ENCODE data around the gene HLA-DQA1.
"Not testable (repeated sequence)": the region's sequence is repeated elsewhere in the genome, so short reads cannot be mapped to it uniquely, and the experiment has no call there.

Gene HLA-DQA1

DNA sequence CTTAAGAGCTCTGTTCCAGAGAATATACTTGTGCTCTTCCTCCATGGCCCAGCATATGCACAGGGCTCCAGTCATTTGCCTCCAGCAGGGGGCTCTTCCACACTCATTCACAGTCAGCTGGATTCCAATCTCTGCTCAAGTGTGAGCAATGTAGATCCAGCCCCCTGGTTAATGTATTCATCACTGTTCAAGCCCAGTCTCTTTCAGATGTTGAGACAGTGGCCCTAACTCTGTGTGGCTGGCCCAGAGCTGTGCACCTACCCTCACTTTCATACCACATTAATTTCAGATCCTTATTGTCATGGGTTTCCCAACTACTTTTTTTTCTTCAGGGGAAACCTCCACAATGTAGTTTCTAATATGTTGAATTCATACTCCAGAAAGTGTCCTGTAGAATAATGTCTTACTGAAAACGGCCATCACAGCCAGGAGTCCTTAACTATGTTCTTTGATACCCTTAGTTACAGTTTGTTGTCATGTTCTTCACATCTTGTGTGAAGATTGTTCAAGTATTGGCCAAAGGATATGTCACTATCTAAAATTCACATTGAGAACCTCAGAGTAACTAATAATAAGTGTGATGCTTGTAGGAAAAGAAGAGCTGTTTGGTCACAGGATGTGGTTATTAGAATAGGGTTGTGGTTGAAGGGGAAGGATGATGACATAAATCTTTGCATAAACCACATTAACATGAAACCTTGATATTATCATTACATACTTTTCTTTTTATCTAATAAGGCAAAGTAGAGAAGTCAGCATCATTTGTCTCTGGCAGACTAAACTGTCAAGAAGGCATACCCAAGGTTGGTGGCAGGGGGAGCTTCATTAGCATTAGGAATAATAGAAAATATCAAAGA is 14.4 kb upstream of the HLA-DQA1 start:
- no peak for DNase-seq (ENCODE audit: low read depth in 2 of 2)

DNA sequence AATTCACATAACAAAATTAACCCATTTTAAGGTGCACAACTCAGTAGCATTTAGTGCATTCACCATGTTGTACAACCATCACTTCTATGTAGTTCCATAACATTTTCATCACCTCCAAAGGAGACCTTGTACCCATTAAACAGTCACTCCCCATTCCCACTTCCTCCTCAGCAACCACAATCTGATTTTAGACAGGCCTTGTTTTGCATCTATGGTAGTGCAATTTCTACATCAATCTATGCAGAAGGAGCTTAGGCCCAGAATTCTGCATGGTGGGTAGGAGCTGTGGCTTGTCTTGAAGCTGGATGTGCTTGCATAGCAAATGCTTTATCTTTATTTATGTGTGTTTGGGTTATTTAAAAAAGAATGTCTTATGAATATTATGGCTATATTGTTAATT is 13.5 kb upstream of the HLA-DQA1 start:
- no peak for DNase-seq (ENCODE audit: low read depth in 2 of 2)

DNA sequence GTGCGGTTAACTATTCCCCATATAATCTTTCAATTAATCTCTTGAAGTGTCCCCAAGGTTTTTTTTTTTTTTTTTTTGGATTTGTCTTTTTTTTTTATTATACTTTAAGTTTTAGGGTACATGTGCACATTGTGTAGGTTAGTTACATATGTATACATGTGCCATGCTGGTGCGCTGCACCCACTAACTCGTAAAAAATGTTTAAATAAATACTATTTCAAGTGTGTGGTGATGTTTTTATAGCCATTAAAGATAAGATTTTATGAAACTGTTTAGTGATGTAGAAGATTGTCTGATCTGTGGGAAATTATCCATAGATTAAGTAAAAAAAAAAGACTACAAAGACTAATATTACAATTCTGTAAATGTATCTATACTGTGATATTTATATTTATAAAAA is 12.6 kb upstream of the HLA-DQA1 start:
- DNase-seq (ENCODE audit: low read depth in 2 of 2): no peak

DNA sequence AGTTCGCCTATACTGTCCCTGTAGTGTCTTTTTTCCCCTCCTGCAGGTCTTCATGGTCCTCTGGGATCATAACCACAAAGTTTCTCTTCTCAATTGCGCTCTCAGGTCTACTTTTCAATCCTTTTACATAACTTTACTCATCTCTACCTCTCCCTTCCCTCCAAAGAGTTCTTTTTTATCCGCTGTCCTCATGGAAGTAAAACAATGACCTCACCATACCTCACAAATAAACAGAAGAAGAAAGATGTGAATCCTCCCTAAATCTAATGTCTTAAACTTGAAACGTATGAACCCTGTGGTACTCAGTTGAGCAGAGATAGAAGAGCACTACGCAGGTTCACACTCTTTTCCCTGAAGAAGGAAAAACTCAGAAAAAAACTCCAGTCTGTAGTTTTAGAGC is 12.1 kb upstream of the HLA-DQA1 start:
- no peak for DNase-seq (ENCODE audit: low read depth in 2 of 2)

DNA sequence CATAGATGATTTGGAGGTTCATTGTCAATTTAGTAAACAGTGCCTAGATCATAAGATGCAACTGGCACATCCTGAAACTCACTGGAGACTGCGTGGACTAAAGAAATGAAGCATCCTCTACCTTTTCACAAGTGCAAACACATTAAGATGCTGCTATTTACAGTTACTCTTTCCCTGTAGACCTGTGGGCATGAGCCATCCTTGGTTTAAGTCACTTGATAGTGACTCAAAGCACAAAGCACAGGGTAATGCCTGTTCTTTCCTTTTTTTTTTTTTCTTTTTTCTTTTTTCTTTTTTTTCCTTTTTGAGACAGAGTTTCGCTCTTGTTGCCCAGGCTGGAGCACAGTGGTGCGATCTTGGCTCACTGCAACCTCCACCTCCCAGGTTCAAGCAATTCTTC is 10.0 kb upstream of the HLA-DQA1 start:
- DNase-seq (ENCODE audit: low read depth in 2 of 2): no peak

DNA sequence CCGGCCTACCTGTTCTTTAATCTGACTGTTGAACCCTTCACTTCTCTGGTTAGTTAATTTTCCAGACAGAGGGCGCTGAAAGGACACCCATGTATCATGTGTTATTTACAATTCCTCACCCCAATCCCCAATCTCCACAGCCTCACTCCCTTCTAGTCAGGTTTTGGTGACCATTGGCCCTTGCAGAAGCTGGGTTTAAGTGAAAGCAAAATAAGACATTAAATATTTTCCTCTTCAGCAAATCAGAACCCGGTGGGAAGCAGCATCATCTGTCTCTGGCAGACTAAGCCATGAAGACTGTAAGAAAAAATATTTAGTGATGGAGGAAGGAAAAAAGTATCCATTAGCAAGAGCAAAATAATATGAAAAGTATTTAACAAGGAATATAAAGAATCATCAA is 9.4 kb upstream of the HLA-DQA1 start:
- DNase-seq (ENCODE audit: low read depth in 2 of 2): no peak

DNA sequence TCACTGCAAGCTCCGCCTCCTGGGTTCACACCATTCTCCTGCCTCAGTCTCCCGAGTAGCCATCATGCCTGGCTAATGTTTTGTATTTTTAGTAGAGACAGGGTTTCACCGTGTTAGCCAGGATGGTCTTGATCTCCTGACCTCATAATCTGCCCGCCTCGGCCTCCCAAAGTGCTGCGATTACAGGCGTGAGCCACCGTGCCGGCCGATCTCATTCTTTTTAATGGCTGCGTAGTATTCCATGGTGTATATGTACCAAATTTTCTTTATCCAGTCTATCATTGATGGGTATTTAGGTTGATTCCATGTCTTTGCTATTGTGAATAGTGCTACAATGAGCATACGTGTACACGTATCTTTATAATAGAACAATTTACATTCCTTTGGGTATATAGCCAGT is 7.4 kb upstream of the HLA-DQA1 start:
- DNase-seq (ENCODE audit: low read depth in 2 of 2): not testable (repeated sequence)

DNA sequence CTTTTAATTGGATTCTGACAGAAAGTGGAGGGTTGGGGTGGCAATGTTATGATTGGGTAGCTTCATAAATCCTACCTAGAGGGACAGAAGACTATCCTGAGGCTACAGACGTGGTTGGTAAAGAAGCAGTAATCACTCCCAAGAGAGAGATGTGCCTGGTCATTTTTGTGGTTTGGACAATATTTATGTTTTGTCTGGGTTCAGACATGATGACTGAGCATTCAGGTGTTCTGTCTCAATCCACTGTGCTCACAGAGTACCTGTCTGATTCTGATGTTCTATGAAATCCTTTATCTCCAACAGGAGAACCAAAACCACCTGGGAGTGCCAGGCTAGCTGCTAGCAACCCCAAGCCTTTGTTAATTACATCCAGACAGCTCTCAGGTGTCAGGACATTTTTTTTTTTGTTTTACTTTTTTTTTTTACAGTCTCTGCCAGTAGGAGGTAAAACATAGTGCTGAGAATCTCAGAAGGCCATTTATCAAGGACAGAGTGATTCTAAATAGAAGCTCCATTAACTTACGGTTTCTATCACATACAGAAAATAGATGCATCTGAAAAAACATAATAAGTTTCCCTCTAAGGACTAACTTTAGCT is 1.6 kb upstream of the HLA-DQA1 start:
- no peak for DNase-seq (ENCODE audit: low read depth in 2 of 2)

DNA sequence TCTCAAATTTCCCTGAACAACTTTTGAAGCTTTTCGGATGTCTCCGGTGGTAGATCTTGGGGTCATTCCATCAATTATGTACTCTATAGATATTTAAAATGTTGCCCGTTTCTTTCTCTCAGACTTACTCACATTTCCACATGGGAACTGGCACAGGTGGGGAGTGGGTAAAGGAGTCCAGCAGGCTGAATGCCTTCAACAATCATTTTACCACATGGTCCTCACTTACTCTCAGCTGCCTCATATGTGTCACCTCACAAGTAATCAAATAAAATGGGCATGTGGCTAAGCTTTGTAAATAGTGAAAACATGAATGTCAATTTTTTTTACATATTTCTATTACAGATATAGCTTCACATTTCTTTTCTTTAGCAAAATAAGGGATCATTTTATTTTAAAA is 677 bp downstream of the HLA-DQA1 start:
- no peak for DNase-seq (ENCODE audit: low read depth in 2 of 2)

DNA sequence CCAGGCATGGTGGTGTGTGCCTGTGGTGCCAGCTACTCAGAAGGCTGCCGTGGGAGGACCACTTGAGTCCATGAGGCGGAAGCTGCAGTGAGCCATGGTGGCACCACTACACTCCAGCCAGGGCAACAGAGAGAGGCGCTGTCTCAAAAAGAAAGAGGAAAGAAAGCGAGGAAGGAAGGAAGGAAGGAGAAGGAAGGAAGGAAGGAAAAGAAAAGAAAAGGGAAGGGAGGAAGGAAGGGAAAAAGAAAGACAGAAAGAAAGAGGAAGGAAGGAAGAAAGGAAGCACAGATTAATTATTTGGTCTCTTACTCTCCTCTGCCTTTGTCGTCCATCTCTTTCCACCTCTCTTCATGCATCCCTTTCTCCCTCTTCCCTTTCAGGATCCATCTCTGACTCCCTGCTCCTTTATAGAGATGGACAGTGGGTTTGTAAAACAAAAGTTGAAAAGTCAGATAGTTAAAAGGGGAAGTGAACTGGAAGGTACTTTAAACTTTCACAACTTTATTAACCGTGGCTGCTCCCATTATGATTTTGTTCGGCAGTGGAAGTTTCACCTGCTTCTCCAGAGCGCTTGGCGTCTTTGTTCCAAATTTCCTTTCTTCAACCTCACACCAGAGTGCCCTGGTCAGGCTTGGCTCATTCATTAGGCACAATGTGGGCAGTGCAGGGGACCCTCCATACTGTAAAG is 1.5 kb downstream of the HLA-DQA1 start:
- no peak for DNase-seq (ENCODE audit: low read depth in 2 of 2)

DNA sequence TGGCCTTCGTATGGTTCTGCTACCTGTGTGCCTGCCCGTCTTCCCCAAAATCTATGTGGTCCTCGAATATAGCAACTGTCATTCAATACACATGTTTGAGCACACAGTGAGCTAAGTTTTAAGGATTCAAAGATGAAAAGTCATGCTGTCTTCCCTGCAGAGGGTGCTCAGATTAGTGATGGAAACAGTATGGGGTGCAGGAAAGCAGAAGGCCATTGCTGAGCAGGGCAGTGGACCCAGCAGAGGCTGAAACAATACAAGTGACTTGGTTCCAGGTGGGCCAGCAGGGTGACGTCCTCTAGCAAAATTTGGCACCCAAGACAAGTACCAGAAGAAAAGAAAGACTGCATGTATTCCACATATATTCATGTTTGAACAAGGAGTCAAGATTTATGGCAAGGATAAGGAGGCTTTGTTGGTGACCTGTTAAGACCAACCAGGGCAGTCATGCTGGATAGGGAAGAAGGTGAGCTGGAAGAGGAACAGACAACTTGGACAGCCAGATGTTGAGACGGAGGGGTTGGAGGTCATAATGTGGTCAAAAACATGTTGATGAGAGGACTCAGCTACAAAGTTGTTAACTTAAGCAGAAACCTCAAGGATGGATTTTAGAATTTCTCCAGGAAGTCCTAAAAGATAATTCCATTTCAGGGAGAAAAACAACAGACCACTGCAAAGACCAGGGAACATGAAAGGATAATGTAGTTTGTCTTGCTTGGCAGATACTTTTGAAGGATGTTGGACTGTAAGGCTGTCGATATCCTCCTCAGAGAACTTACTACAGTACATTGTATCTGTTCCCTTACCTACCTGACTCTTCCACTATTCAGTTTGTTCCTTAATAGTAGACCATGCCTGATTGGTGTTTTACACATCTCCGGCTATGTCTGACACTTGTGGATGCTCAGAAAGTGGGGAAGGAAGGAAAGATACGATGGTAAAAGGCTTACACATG is 2.5 kb downstream of the HLA-DQA1 start:
- DNase-seq (ENCODE audit: low read depth in 2 of 2): no peak

DNA sequence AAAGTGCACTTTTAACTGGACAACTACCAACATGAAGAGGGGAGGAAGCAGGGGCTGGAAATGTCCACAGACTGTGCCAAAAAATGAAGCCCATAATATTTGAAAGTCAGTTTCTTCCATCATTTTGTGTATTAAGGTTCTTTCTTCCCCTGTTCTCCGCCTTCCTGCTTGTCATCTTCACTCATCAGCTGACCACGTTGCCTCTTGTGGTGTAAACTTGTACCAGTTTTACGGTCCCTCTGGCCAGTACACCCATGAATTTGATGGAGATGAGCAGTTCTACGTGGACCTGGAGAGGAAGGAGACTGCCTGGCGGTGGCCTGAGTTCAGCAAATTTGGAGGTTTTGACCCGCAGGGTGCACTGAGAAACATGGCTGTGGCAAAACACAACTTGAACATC is 3.9 kb downstream of the HLA-DQA1 start:
- DNase-seq (ENCODE audit: low read depth in 2 of 2): no peak

DNA sequence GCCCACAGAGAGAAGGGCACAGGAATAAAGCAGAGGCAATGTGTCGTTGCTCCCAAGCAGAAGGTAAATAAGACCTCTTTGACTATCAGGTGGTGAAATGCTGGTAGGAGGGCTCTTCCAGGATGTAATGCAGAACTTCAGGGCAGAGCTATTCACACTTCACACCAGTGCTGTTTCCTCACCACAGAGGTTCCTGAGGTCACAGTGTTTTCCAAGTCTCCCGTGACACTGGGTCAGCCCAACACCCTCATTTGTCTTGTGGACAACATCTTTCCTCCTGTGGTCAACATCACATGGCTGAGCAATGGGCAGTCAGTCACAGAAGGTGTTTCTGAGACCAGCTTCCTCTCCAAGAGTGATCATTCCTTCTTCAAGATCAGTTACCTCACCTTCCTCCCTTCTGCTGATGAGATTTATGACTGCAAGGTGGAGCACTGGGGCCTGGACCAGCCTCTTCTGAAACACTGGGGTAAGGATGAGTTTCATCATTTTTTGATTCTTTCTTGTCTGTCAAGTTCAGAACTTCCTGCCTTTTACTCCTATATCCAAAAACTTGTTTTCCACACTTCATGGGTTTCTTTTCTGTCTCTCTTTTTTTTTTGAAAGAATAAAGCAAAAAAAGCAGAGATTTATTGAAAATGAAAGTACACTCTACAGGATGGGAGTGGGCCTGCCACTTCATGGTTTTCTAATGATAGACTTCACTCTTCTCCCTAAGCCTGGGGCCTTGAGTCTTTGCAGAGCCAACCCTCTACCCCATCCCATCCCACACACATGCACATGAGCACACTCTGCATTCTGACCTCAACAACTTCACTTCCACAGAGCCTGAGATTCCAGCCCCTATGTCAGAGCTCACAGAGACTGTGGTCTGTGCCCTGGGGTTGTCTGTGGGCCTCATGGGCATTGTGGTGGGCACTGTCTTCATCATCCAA is 4.8 kb downstream of the HLA-DQA1 start:
- not testable (repeated sequence) for DNase-seq (ENCODE audit: low read depth in 2 of 2)

DNA sequence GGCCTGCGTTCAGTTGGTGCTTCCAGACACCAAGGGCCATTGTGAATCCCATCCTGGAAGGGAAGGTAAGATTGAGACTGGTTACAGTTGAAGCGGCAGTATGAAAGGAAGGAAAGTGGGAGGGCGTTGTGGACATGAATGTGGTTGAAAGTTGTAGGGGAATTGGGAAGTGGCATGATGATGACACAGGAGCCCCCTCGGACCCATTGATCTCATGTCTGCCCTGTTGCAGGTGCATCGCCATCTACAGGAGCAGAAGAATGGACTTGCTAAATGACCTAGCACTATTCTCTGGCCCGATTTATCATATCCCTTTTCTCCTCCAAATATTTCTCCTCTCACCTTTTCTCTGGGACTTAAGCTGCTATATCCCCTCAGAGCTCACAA is 5.5 kb downstream of the HLA-DQA1 start:
- no peak for DNase-seq (ENCODE audit: low read depth in 2 of 2)

DNA sequence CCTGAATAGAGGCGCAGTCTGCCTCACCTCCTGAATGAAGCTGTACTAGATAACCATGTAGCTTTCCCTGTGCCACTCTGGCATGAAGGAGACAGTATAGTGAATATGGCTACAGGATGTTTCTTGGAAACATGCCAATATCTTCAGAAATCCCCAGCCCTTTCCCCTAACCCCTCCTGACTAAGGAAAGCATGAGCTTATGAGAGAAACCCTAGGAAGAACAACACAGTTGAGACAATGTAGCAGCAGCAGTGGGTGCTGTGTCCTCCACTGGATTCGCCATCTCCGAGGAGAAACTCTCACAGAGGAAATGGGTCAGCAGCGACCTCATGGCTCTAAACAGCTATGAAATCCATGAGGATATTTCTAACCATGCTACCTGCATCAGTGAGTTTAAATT is 6.7 kb downstream of the HLA-DQA1 start:
- no peak for DNase-seq (ENCODE audit: low read depth in 2 of 2)

DNA sequence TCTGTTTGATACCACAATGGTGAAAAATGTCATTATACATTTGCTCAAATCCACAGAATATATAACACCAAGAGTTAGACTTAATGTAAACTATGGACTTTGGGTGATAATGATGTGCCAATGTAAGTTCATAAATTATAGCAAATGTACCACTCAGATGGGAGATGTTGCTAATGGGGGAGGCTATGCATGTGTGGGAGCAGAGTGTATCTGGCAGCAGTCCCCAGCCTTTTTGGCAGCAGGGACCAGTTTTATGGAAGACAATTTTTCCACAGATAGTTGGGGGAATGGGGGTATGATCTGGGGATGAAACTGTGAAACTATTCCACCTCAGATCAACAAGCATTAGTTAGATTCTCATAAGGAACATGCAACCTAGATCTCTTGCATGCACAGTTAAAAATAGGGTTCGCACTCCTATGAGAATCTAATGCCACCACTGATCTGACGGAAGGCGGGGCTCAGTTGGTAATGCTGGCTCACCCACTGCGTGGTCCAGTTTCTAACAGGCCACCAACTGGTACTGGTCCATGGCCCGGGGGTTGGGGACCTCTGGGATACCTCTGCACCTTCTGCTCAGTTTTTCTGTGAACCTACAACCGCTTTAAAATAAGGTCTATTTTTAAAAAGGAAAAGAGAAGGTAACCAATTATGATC is 8.0 kb downstream of the HLA-DQA1 start:
- no peak for DNase-seq (ENCODE audit: low read depth in 2 of 2)

DNA sequence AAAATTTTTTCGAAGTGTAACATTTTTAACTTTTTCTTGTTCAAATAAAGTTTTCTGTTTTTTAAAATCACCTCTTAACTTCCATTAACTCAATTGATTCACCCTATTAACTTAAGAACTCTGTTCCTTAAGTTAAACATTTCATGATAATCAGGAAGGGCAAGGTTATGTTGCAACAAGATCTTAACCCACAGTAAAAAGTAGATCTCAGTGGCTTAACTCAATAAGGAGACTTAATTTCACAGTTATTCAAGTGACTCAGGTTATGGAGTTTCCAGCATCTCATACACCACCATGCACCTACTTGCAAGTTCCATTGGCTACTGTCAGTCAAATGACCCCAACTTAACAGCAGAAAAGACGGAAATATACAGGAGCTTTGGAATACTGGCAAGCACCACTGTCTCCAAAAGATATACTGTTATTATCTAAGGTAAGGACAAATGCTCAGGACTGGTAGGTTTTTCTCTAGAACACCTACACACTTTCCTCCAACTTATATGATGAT is 18.1 kb downstream of the HLA-DQA1 start:
- DNase-seq (ENCODE audit: low read depth in 2 of 2): no peak

DNA sequence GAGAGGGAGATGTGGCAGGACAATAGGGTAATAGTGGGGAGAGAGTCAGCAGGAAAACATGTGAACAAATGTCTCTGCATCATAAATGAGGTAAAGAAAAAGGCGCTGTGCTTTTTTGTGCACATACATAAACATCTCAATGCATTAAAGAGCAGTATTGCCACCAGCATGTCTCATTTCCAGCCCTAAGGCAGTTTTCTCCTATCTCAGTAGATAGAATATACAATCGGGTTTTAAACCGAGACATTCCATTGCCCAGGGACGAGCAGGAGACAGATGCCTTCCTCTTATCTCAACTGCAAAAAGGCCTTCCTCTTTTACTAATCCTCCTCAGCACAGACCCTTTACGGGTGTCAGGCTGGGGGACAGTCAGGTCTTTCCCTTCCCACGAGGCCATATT is 20.1 kb downstream of the HLA-DQA1 start:
- DNase-seq (ENCODE audit: low read depth in 2 of 2): not testable (repeated sequence)

DNA sequence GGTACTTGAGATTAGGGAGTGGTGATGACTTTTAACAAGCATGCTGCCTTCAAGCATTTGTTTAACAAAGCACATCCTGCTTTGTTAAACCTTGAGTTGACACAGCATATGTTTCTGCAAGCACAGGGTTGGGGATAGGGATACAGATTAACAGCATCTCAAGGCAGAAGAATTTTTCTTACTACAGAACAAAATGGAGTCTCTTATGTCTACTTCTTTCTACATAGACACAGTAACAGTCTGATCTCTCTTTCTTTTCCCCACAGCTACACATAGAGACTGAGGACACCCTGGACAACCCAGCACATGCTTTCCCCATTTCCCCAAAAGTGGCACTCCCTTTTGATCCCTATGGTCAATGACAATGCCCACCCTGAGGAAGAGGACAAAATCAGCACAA is 20.6 kb downstream of the HLA-DQA1 start:
- not testable (repeated sequence) for DNase-seq (ENCODE audit: low read depth in 2 of 2)

Data from stimulated activated CD8-positive, alpha-beta memory T cell treated with anti-CD3 and anti-CD28 coated beads, Interleukin-7, amount 100 ng/mL, for 1 hour (primary cell).